ACHN (cell line): ENCODE data around the gene IL2RA.
A peak's percentile ranks its signal among the peaks of the same experiment; 100 is the strongest.

Experiments
- DNase-seq: peaks from one replicate; pipeline ENCODE4 v3.0.0-alpha.2; 2015
- in situ Hi-C: cut with HindIII; loops from 2 replicates; pipeline ENCODE4 v1.10.0; 2017; ENCODE audit warnings: low sequenced_read_pairs, low pct_ligation_motif_present, low pct_unique_long_range_greater_than_20kb

IL2RA gene

GRCh38 chr10:6025683-6026255 lies 36.4 kb downstream of the IL2RA start:
- no peak for DNase-seq
- in situ Hi-C loops, result no loop called here

- in situ Hi-C loops, result no loop called here
- no peak for DNase-seq
Measured at GRCh38 chr10:6024334-6024682, 37.9 kb downstream of the IL2RA start.

GRCh38 chr10:6023661-6024333 lies 38.4 kb downstream of the IL2RA start:
- DNase-seq, result no peak
- in situ Hi-C loops, result no loop called here

GRCh38 chr10:6022660-6023059 lies 39.5 kb downstream of the IL2RA start:
- no peak for DNase-seq
- in situ Hi-C loops, result no loop called here

GRCh38 chr10:6020826-6021225 lies 41.3 kb downstream of the IL2RA start:
- in situ Hi-C loops, result no loop called here

GRCh38 chr10:6019796-6020195 lies 42.4 kb downstream of the IL2RA start:
- DNase-seq, result no peak
- in situ Hi-C loops, result no loop called here

More at GRCh38 chr10:6020826-6021225, 41.3 kb downstream of the IL2RA start:
- no peak for DNase-seq

GRCh38 chr10:6019010-6019782 lies 43.0 kb downstream of the IL2RA start:
- no peak for DNase-seq
- in situ Hi-C loops, result no loop called here

- no peak for DNase-seq
- in situ Hi-C loops, result no loop called here
Measured at GRCh38 chr10:6018422-6018821, 43.7 kb downstream of the IL2RA start.

- no peak for DNase-seq
- in situ Hi-C loops, result no loop called here
Measured at GRCh38 chr10:6017781-6018354, 44.3 kb downstream of the IL2RA start.

- in situ Hi-C loops, result no loop called here
- DNase-seq, result peak; percentile 45
Measured at GRCh38 chr10:6014241-6014761, 47.9 kb downstream of the IL2RA start.

GRCh38 chr10:6013413-6014192 lies 48.6 kb downstream of the IL2RA start:
- DNase-seq, result no peak
- in situ Hi-C loops, result no loop called here

GRCh38 chr10:6012121-6012905 lies 49.9 kb downstream of the IL2RA start:
- in situ Hi-C loops, result no loop called here
- DNase-seq, result no peak

- in situ Hi-C loops, result no loop called here
- no peak for DNase-seq
Measured at GRCh38 chr10:6011558-6011957, 50.6 kb downstream of the IL2RA start.

- DNase-seq, result no peak
- in situ Hi-C loops, result no loop called here
Measured at GRCh38 chr10:6010569-6010968, 51.6 kb downstream of the IL2RA start.

- DNase-seq, result no peak
- in situ Hi-C loops, result no loop called here
Measured at GRCh38 chr10:6009961-6010360, 52.2 kb downstream of the IL2RA start.

- in situ Hi-C loops, result no loop called here
- no peak for DNase-seq
Measured at GRCh38 chr10:6009150-6009549, 53.0 kb downstream of the IL2RA start.

- no peak for DNase-seq
- in situ Hi-C loops, result no loop called here
Measured at GRCh38 chr10:6008497-6009142, 53.5 kb downstream of the IL2RA start.
